Measurements from ENCODE around the gene RANBP9.

DNA sequence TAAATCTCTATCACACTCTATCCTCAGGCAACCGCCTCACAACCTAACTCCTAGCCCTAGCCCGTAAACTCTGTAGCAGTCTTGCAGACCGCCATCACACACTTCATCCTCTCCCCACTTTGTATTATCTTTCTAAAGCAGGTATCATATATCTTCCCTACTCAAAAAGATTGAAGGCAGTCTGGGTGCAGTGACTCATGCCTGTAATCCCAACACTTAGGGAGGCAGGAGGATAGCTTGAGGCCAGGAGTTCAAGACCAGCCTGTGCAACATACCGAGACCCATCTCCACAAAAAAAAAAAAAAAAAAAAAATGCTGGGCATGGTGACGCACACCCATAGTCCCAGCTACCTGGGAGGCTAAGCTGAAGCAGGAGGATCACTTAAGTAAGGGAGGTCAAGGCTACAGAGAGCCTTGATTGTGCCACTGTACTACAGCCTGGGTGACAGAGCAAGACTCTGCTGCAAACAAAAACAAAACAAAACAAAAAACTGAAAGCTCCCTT lies 22.9 kb downstream of the RANBP9 start:
- TF ChIP-seq, protein P1, sequence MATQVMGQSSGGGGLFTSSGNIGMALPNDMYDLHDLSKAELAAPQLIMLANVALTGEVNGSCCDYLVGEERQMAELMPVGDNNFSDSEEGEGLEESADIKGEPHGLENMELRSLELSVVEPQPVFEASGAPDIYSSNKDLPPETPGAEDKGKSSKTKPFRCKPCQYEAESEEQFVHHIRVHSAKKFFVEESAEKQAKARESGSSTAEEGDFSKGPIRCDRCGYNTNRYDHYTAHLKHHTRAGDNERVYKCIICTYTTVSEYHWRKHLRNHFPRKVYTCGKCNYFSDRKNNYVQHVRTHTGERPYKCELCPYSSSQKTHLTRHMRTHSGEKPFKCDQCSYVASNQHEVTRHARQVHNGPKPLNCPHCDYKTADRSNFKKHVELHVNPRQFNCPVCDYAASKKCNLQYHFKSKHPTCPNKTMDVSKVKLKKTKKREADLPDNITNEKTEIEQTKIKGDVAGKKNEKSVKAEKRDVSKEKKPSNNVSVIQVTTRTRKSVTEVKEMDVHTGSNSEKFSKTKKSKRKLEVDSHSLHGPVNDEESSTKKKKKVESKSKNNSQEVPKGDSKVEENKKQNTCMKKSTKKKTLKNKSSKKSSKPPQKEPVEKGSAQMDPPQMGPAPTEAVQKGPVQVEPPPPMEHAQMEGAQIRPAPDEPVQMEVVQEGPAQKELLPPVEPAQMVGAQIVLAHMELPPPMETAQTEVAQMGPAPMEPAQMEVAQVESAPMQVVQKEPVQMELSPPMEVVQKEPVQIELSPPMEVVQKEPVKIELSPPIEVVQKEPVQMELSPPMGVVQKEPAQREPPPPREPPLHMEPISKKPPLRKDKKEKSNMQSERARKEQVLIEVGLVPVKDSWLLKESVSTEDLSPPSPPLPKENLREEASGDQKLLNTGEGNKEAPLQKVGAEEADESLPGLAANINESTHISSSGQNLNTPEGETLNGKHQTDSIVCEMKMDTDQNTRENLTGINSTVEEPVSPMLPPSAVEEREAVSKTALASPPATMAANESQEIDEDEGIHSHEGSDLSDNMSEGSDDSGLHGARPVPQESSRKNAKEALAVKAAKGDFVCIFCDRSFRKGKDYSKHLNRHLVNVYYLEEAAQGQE (IDR thresholded peaks at IDR 0.05; ENCODE audit: insufficient read depth in 1 of 2, low read depth in 2 of 2, low read length in 1 of 2) = no peak
- TF ChIP-seq, protein P2, sequence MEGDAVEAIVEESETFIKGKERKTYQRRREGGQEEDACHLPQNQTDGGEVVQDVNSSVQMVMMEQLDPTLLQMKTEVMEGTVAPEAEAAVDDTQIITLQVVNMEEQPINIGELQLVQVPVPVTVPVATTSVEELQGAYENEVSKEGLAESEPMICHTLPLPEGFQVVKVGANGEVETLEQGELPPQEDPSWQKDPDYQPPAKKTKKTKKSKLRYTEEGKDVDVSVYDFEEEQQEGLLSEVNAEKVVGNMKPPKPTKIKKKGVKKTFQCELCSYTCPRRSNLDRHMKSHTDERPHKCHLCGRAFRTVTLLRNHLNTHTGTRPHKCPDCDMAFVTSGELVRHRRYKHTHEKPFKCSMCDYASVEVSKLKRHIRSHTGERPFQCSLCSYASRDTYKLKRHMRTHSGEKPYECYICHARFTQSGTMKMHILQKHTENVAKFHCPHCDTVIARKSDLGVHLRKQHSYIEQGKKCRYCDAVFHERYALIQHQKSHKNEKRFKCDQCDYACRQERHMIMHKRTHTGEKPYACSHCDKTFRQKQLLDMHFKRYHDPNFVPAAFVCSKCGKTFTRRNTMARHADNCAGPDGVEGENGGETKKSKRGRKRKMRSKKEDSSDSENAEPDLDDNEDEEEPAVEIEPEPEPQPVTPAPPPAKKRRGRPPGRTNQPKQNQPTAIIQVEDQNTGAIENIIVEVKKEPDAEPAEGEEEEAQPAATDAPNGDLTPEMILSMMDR (IDR thresholded peaks at IDR 0.05) = no peak
- TF ChIP-seq TCF7L2 (IDR thresholded peaks at IDR 0.05; ENCODE audit: low read depth, low read length) (no peak), POLR2AphosphoS5 (IDR thresholded peaks at IDR 0.05; ENCODE audit: low read depth, low read length) (no peak), SIN3A (IDR thresholded peaks at IDR 0.05; ENCODE audit: borderline replicate concordance, insufficient read depth, low read depth, low read length) (no peak)

Measured in Panc1 (cell line).